ENCODE results near the gene HSD17B14. TPM values are rescaled to one million over a fixed set of nuclear protein-coding genes. Genes with fewer than 3 reads are reported as not detected.

HSD17B14 gene
- total and polyA plus RNA-seq, 2 of the 13 experiments (the other 11 are each of a cell fraction or from before 2014, with no cell fraction given), result 0.58 to 1.2 TPM

GRCh38 chr19:48817585-48818124, 18.6 kb downstream of the HSD17B14 start:
- ChIA-PET CTCF (ENCODE audit: low intra/inter-chr PET ratio, low total read pairs) (no interaction called here), POLR2A (no interaction called here)
- DNase-seq (ENCODE audit: low spot score) (no peak), FAIRE-seq (no peak), ATAC-seq (no peak)
- Histone ChIP-seq H3K4me2 (ENCODE audit: low read depth, low read length) (no peak overlapping the region), H3K4me1 (ENCODE audit: insufficient read depth, low read length) (peaks cover 59% of the 10 kb centered on the region), H3K27ac (ENCODE audit: extremely low read length, insufficient read depth, low read length) (no peak overlapping the region), H3K79me2 (ENCODE audit: insufficient read depth, low read length) (no peaks in the 10 kb centered on the region), H4K20me1 (ENCODE audit: insufficient read depth, low read length) (no peaks in the 10 kb centered on the region), H3K4me3 (replicated peaks in 1 of 3; ENCODE audit: insufficient read depth in 1 of 3, low read depth in 2 of 3, low read length in 3 of 3) (no peak overlapping the region), H2AFZ (ENCODE audit: low read length) (no peak overlapping the region), H3K36me3 (replicated peaks in 1 of 2; ENCODE audit: control insufficient read depth in 1 of 2, insufficient read depth in 2 of 2, low read length in 2 of 2) (no peaks in the 10 kb centered on the region), H3K27me3 (ENCODE audit: control insufficient read depth in 1 of 2, insufficient read depth in 2 of 2, low read length in 2 of 2) (no peaks in the 10 kb centered on the region), H3K9ac (ENCODE audit: insufficient read depth, low read depth, low read length) (no peak overlapping the region), H3K9me3 (ENCODE audit: low read length) (0 out of 2 replicates have a peak, but pooled peaks cover 7% of the 10 kb centered on the region)
- intact Hi-C loops (cut with micrococcal nuclease; ENCODE audit: unreplicated experiment) (no loop called here), in situ Hi-C loops (cut with HindIII; ENCODE audit: extremely low pct_ligation_motif_present, low pct_unique_long_range_greater_than_20kb) (no loop called here)
- TF ChIP-seq TCF7 (IDR thresholded peaks at IDR 0.05; ENCODE audit: low read depth) (no peak), USF2 (IDR thresholded peaks at IDR 0.05; ENCODE audit: low read depth, low read length) (peak; percentile 66), USF2 (CRISPR knock-in tag; IDR thresholded peaks at IDR 0.05; ENCODE audit: borderline replicate concordance) (peak; percentile 41; the same call in 1 of the 2 replicates), EHMT2 (IDR thresholded peaks at IDR 0.05; ENCODE audit: borderline replicate concordance, low read depth, low read length) (no peak), ZNF335 (CRISPR knock-in tag; IDR thresholded peaks at IDR 0.05) (no peak), RAD51 (IDR thresholded peaks at IDR 0.05; ENCODE audit: borderline replicate concordance) (peak; percentile 68), MYPOP (CRISPR knock-in tag; IDR thresholded peaks at IDR 0.05) (no peak), GATAD1 (CRISPR knock-in tag; IDR thresholded peaks at IDR 0.05) (no peak), PBX2 (CRISPR knock-in tag; IDR thresholded peaks at IDR 0.05) (peak; percentile 64; the same call in 1 of the 2 replicates), POGK (CRISPR knock-in tag; conservative IDR thresholded peaks at IDR 0.05) (no peak), ZNF24 (IDR thresholded peaks at IDR 0.05) (peak; percentile 78), NR2F6 (IDR thresholded peaks at IDR 0.05) (no peak), NR2F6 (CRISPR knock-in tag; IDR thresholded peaks at IDR 0.05) (no peak), ZC3H13 (CRISPR knock-in tag; IDR thresholded peaks at IDR 0.05) (no peak)
- 53% methylated on average over 5 of the region's 5 CpGs for WGBS (ENCODE audit: low lambda C conversion rate)
- no TSS peak for BruUV-seq (replicated peaks)

Data from HepG2 (cell line).